Left ventricle myocardium inferior (tissue), 1 donor: ENCODE data around the gene CRY2. TPM values are rescaled to one million over a fixed set of nuclear protein-coding genes. Genes with fewer than 3 reads are reported as not detected.
"Not testable (repeated sequence)": the region's sequence is repeated elsewhere in the genome, so short reads cannot be mapped to it uniquely, and the experiment has no call there.

ENCODE experiments used
- DNase-seq: peaks from one replicate; pipeline ENCODE4 v3.0.0-alpha.2; 2020
- H3K27ac ChIP-seq: fragments of 200-600 bp; replicated peaks from 2 replicates; pipeline ENCODE4 v1.8.0; 2021
- H3K27me3 ChIP-seq: fragments of 200-600 bp; 2 replicates; pipeline ENCODE4 v1.8.0; 2021; ENCODE audit warnings: low read depth
- H3K36me3 ChIP-seq: fragments of 200-600 bp; 2 replicates; pipeline ENCODE4 v1.8.0; 2021
- H3K4me1 ChIP-seq: fragments of 200-600 bp; 2 replicates; pipeline ENCODE4 v1.8.0; 2021
- H3K4me3 ChIP-seq: fragments of 200-600 bp; 2 replicates; pipeline ENCODE4 v1.8.0; 2021; ENCODE audit warnings: mild to moderate bottlenecking, moderate library complexity
- H3K9me3 ChIP-seq: fragments of 200-600 bp; replicated peaks from 2 replicates; pipeline ENCODE4 v1.8.0; 2021
- CTCF ChIP-seq: fragments of 200-600 bp; IDR thresholded peaks from 2 replicates; pipeline ENCODE4 v1.8.0; 2021; ENCODE audit warnings: antibody characterized with exemption, mild to moderate bottlenecking, borderline replicate concordance
- intact Hi-C: fragments of 100-400 bp; cut with micrococcal nuclease; formaldehyde crosslinking; loops from one replicate; pipeline ENCODE4 v1.11.0; 2022
- total RNA-seq: library from RNA; stranded (reverse); fragmentation: NEBNext Ultra II Directional; extraction: Animal tissue kit (Norgen Biotek cat#: 25700); gene quantifications from one replicate; pipeline ENCODE4 v1.2.1, GENCODE V29; 2021
- donor health status: DM: no; HTN: yes; CAD: no; lungs with severe emphysema.

Gene CRY2
- total RNA-seq, 1 donor from 2014 or later, result 62.2 TPM

GRCh38 chr11:45895553-45896259 is 48.4 kb downstream of the CRY2 start:
- H3K4me3 ChIP-seq, result no peak overlapping the region
- H3K4me1 ChIP-seq, result peaks cover 28% of the 10 kb centered on the region
- no peak for DNase-seq
- H3K36me3 ChIP-seq, result no peaks in the 10 kb centered on the region
- intact Hi-C loops, result no loop called here
- no peaks in the 10 kb centered on the region for H3K9me3 ChIP-seq
- no peaks in the 10 kb centered on the region for H3K27me3 ChIP-seq
- no peak for TF ChIP-seq CTCF
- no peak overlapping the region for H3K27ac ChIP-seq

GRCh38 chr11:45896422-45896984 is 49.2 kb downstream of the CRY2 start:
- no peaks in the 10 kb centered on the region for H3K36me3 ChIP-seq
- H3K27me3 ChIP-seq, result no peaks in the 10 kb centered on the region
- intact Hi-C loops, result no loop called here
- H3K9me3 ChIP-seq, result no peaks in the 10 kb centered on the region
- no peak overlapping the region for H3K4me3 ChIP-seq
- H3K4me1 ChIP-seq, result peaks cover 36% of the 10 kb centered on the region
- no peak for TF ChIP-seq CTCF
- no peak overlapping the region for H3K27ac ChIP-seq
- DNase-seq, result no peak

GRCh38 chr11:45897556-45897955 is 50.3 kb downstream of the CRY2 start:
- Histone ChIP-seq H3K9me3 (no peaks in the 10 kb centered on the region), H3K36me3 (peaks cover under 1% of the 10 kb centered on the region), H3K27ac (no peak overlapping the region), H3K4me3 (no peak overlapping the region), H3K27me3 (no peaks in the 10 kb centered on the region), H3K4me1 (peaks cover 34% of the 10 kb centered on the region)
- no peak for TF ChIP-seq CTCF
- intact Hi-C loops, result no loop called here
- DNase-seq, result no peak

- Histone ChIP-seq H3K4me1 (peaks cover 31% of the 10 kb centered on the region), H3K36me3 (peaks cover 6% of the 10 kb centered on the region), H3K4me3 (peak overlapping the region; percentile 73), H3K27ac (peak overlapping the region; percentile 65), H3K9me3 (no peaks in the 10 kb centered on the region), H3K27me3 (no peaks in the 10 kb centered on the region)
- intact Hi-C loops, result no loop called here
- DNase-seq, result no peak
- TF ChIP-seq CTCF, result no peak
These were observed 51.8 kb downstream of the CRY2 start for GRCh38 chr11:45899086-45899447.

GRCh38 chr11:45899448-45900174 is 52.3 kb downstream of the CRY2 start:
- Histone ChIP-seq H3K27ac (peak overlapping the region; percentile 65), H3K4me3 (peak overlapping the region; percentile 73), H3K36me3 (peaks cover 6% of the 10 kb centered on the region), H3K9me3 (no peaks in the 10 kb centered on the region), H3K27me3 (no peaks in the 10 kb centered on the region), H3K4me1 (peaks cover 31% of the 10 kb centered on the region)
- no peak for TF ChIP-seq CTCF
- intact Hi-C loops, result no loop called here
- DNase-seq, result peak; percentile 81

GRCh38 chr11:45900175-45900800 is 53.0 kb downstream of the CRY2 start:
- H3K36me3 ChIP-seq, H3K27me3 ChIP-seq, H3K9me3 ChIP-seq, intact Hi-C loops, DNase-seq: not testable (repeated sequence)
- H3K27ac ChIP-seq, result peak overlapping the region; percentile 65
- H3K4me3 ChIP-seq, result peak overlapping the region; percentile 73
- peaks cover 31% of the 10 kb centered on the region for H3K4me1 ChIP-seq
